ENCODE results near the gene SCP2D1. TPM values are rescaled to one million over a fixed set of nuclear protein-coding genes. Genes with fewer than 3 reads are reported as not detected.

SCP2D1 gene
- total RNA-seq, 1 experiment from 2014 or later = not detected

DNA sequence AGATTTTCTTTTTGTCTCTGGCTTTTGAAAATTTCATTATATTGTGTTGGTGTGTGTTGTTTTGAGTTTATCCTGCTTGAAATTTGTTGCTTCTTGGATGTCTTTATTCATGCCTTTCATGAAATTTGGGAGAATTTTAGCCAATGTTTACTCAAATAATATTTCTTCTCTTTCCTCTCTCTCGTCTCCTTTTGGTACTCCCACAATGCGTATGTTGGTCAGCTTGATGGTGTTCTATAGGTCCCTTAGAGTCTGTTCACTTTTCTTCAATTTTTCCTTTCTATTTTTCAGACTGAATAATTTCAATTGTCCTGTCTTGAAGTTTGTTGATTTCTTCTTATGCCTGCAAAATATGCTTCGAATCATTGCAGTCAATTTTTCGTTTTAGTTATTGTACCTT, 39.6 kb downstream of the SCP2D1 start:
- no peaks in the 10 kb centered on the region for H4K20me1 ChIP-seq (ENCODE audit: insufficient read depth)
- H3K9me3 ChIP-seq (ENCODE audit: control insufficient read depth in 1 of 2, insufficient read depth in 1 of 2, low read depth in 1 of 2, low read length in 2 of 2) = no peaks in the 10 kb centered on the region
- ATAC-seq = no peak
- no peak overlapping the region for H3K4me2 ChIP-seq (ENCODE audit: low read length)
- no peak overlapping the region for H3K9ac ChIP-seq (ENCODE audit: low read length)
- H3K79me2 ChIP-seq (ENCODE audit: insufficient read depth, low read length) = no peaks in the 10 kb centered on the region
- peaks cover 5% of the 10 kb centered on the region for H3K27me3 ChIP-seq (ENCODE audit: insufficient read depth, low read length)
- no peak overlapping the region for H2AFZ ChIP-seq (ENCODE audit: low read depth, low read length, poor library complexity, severe bottlenecking)
- CTCF ChIA-PET = no interaction called here
- POLR2A ChIA-PET = no interaction called here
- no TSS peak for BruUV-seq (replicated peaks)
- H3K9me2 ChIP-seq (ENCODE audit: insufficient read depth) = no peaks in the 10 kb centered on the region
- no peak overlapping the region for H3K27ac ChIP-seq (ENCODE audit: low read depth, low read length)
- DNase-seq (ENCODE audit: low read depth, low spot score) = no peak
- H3K4me3 ChIP-seq (replicated peaks in 1 of 2; ENCODE audit: low read depth in 1 of 2, low read length in 2 of 2) = no peak overlapping the region
- TF ChIP-seq ZNF274 (IDR thresholded peaks at IDR 0.05; ENCODE audit: low read depth, low read length) (no peak), CEBPB (IDR thresholded peaks at IDR 0.05; ENCODE audit: low read depth) (no peak), SIN3A (IDR thresholded peaks at IDR 0.05; ENCODE audit: low read depth) (no peak), ZFX (IDR thresholded peaks at IDR 0.05) (no peak)
- intact Hi-C loops (cut with micrococcal nuclease) = no loop called here
- no peaks in the 10 kb centered on the region for H3K36me3 ChIP-seq (ENCODE audit: control insufficient read depth in 1 of 2, insufficient read depth in 2 of 2, low read length in 2 of 2)
- no peaks in the 10 kb centered on the region for H3K4me1 ChIP-seq (ENCODE audit: control insufficient read depth in 1 of 2, insufficient read depth in 2 of 2, low read length in 2 of 2)
- RAD21 ChIA-PET (ENCODE audit: low non-redundant PET in 1 of 2, low total read pairs in 2 of 2, uncharacterized antibody in 2 of 2, unreplicated experiment in 2 of 2) = no interaction called here

GRCh38 chr20:18853946-18854646, 40.5 kb downstream of the SCP2D1 start:
- no TSS peak for BruUV-seq (replicated peaks)
- Histone ChIP-seq H3K4me3 (replicated peaks in 1 of 2; ENCODE audit: low read depth in 1 of 2, low read length in 2 of 2) (no peak overlapping the region), H3K36me3 (ENCODE audit: control insufficient read depth in 1 of 2, insufficient read depth in 2 of 2, low read length in 2 of 2) (no peaks in the 10 kb centered on the region)

More at GRCh38 chr20:18853946-18854646, 40.5 kb downstream of the SCP2D1 start:
- intact Hi-C loops (cut with micrococcal nuclease) = no loop called here
- ChIA-PET POLR2A (no interaction called here), CTCF (no interaction called here), RAD21 (ENCODE audit: low non-redundant PET in 1 of 2, low total read pairs in 2 of 2, uncharacterized antibody in 2 of 2, unreplicated experiment in 2 of 2) (no interaction called here)
- Histone ChIP-seq H2AFZ (ENCODE audit: low read depth, low read length, poor library complexity, severe bottlenecking) (no peak overlapping the region), H3K79me2 (ENCODE audit: insufficient read depth, low read length) (no peaks in the 10 kb centered on the region), H3K27ac (ENCODE audit: low read depth, low read length) (no peak overlapping the region), H3K27me3 (ENCODE audit: insufficient read depth, low read length) (peaks cover 5% of the 10 kb centered on the region), H4K20me1 (ENCODE audit: insufficient read depth) (no peaks in the 10 kb centered on the region), H3K4me1 (ENCODE audit: control insufficient read depth in 1 of 2, insufficient read depth in 2 of 2, low read length in 2 of 2) (no peaks in the 10 kb centered on the region), H3K9me2 (ENCODE audit: insufficient read depth) (no peaks in the 10 kb centered on the region), H3K4me2 (ENCODE audit: low read length) (no peak overlapping the region), H3K9ac (ENCODE audit: low read length) (no peak overlapping the region), H3K9me3 (ENCODE audit: control insufficient read depth in 1 of 2, insufficient read depth in 1 of 2, low read depth in 1 of 2, low read length in 2 of 2) (no peaks in the 10 kb centered on the region)
- no peak for DNase-seq (ENCODE audit: low read depth, low spot score)
- TF ChIP-seq, protein P1, sequence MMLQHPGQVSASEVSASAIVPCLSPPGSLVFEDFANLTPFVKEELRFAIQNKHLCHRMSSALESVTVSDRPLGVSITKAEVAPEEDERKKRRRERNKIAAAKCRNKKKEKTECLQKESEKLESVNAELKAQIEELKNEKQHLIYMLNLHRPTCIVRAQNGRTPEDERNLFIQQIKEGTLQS (IDR thresholded peaks at IDR 0.05) = no peak
- TF ChIP-seq, protein P2, sequence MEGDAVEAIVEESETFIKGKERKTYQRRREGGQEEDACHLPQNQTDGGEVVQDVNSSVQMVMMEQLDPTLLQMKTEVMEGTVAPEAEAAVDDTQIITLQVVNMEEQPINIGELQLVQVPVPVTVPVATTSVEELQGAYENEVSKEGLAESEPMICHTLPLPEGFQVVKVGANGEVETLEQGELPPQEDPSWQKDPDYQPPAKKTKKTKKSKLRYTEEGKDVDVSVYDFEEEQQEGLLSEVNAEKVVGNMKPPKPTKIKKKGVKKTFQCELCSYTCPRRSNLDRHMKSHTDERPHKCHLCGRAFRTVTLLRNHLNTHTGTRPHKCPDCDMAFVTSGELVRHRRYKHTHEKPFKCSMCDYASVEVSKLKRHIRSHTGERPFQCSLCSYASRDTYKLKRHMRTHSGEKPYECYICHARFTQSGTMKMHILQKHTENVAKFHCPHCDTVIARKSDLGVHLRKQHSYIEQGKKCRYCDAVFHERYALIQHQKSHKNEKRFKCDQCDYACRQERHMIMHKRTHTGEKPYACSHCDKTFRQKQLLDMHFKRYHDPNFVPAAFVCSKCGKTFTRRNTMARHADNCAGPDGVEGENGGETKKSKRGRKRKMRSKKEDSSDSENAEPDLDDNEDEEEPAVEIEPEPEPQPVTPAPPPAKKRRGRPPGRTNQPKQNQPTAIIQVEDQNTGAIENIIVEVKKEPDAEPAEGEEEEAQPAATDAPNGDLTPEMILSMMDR (IDR thresholded peaks at IDR 0.05 in 2 of 3, conservative IDR thresholded peaks at IDR 0.05 in 1 of 3; ENCODE audit: borderline replicate concordance in 1 of 3, insufficient read depth in 1 of 3, low read depth in 2 of 3, low read length in 2 of 3) = no peak
- TF ChIP-seq CEBPB (IDR thresholded peaks at IDR 0.05; ENCODE audit: low read depth) = no peak
- TF ChIP-seq, protein P3, sequence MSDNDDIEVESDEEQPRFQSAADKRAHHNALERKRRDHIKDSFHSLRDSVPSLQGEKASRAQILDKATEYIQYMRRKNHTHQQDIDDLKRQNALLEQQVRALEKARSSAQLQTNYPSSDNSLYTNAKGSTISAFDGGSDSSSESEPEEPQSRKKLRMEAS (IDR thresholded peaks at IDR 0.05) = no peak
- TF ChIP-seq FOSL1 (IDR thresholded peaks at IDR 0.05; ENCODE audit: low read depth) = no peak
- ATAC-seq = no peak
